Measurements from ENCODE around the gene DPF3. TPM values are rescaled to one million over a fixed set of nuclear protein-coding genes. Genes with fewer than 3 reads are reported as not detected.

Gene DPF3
- total RNA-seq, 1 experiment from 2014 or later: 0.31 TPM

- H3K27ac Mint-ChIP-seq: no peak overlapping the region
- H3K4me3 Mint-ChIP-seq: no peak overlapping the region
- H3K9me3 Mint-ChIP-seq: peaks cover 35% of the 10 kb centered on the region
- peaks cover 5% of the 10 kb centered on the region; the same call in 1 of the 2 replicates for H3K27me3 Mint-ChIP-seq (ENCODE audit: low read depth)
- DNase-seq (ENCODE audit: low spot score) (no peak), ATAC-seq (no peak)
- 0 out of 2 replicates have a peak, but pooled peaks cover 7% of the 10 kb centered on the region for H3K36me3 Mint-ChIP-seq
- ChIA-PET CTCF (no interaction called here), POLR2A (no interaction called here)
- TF ChIP-seq SMAD3 (CRISPR knock-in tag; IDR thresholded peaks at IDR 0.05; ENCODE audit: borderline replicate concordance): no peak
- TF ChIP-seq SOX15 (CRISPR knock-in tag; IDR thresholded peaks at IDR 0.05): no peak
- TF ChIP-seq, protein P1, sequence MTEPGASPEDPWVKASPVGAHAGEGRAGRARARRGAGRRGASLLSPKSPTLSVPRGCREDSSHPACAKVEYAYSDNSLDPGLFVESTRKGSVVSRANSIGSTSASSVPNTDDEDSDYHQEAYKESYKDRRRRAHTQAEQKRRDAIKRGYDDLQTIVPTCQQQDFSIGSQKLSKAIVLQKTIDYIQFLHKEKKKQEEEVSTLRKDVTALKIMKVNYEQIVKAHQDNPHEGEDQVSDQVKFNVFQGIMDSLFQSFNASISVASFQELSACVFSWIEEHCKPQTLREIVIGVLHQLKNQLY (CRISPR knock-in tag; IDR thresholded peaks at IDR 0.05): no peak
- TF ChIP-seq TP53 (CRISPR knock-in tag; IDR thresholded peaks at IDR 0.05): no peak
- no peak for TF ChIP-seq CBFB (CRISPR knock-in tag; IDR thresholded peaks at IDR 0.05; ENCODE audit: low read depth)
- no peak for TF ChIP-seq MAX (CRISPR knock-in tag; IDR thresholded peaks at IDR 0.05)
- no peak for TF ChIP-seq MYBL2 (CRISPR knock-in tag; IDR thresholded peaks at IDR 0.05)
- TF ChIP-seq, protein P2, sequence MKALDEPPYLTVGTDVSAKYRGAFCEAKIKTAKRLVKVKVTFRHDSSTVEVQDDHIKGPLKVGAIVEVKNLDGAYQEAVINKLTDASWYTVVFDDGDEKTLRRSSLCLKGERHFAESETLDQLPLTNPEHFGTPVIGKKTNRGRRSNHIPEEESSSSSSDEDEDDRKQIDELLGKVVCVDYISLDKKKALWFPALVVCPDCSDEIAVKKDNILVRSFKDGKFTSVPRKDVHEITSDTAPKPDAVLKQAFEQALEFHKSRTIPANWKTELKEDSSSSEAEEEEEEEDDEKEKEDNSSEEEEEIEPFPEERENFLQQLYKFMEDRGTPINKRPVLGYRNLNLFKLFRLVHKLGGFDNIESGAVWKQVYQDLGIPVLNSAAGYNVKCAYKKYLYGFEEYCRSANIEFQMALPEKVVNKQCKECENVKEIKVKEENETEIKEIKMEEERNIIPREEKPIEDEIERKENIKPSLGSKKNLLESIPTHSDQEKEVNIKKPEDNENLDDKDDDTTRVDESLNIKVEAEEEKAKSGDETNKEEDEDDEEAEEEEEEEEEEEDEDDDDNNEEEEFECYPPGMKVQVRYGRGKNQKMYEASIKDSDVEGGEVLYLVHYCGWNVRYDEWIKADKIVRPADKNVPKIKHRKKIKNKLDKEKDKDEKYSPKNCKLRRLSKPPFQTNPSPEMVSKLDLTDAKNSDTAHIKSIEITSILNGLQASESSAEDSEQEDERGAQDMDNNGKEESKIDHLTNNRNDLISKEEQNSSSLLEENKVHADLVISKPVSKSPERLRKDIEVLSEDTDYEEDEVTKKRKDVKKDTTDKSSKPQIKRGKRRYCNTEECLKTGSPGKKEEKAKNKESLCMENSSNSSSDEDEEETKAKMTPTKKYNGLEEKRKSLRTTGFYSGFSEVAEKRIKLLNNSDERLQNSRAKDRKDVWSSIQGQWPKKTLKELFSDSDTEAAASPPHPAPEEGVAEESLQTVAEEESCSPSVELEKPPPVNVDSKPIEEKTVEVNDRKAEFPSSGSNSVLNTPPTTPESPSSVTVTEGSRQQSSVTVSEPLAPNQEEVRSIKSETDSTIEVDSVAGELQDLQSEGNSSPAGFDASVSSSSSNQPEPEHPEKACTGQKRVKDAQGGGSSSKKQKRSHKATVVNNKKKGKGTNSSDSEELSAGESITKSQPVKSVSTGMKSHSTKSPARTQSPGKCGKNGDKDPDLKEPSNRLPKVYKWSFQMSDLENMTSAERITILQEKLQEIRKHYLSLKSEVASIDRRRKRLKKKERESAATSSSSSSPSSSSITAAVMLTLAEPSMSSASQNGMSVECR (CRISPR knock-in tag; IDR thresholded peaks at IDR 0.05; ENCODE audit: borderline replicate concordance): no peak
- TF ChIP-seq, protein P3, sequence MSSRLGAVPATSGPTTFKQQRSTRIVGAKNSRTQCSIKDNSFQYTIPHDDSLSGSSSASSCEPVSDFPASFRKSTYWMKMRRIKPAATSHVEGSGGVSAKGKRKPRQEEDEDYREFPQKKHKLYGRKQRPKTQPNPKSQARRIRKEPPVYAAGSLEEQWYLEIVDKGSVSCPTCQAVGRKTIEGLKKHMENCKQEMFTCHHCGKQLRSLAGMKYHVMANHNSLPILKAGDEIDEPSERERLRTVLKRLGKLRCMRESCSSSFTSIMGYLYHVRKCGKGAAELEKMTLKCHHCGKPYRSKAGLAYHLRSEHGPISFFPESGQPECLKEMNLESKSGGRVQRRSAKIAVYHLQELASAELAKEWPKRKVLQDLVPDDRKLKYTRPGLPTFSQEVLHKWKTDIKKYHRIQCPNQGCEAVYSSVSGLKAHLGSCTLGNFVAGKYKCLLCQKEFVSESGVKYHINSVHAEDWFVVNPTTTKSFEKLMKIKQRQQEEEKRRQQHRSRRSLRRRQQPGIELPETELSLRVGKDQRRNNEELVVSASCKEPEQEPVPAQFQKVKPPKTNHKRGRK (CRISPR knock-in tag; IDR thresholded peaks at IDR 0.05; ENCODE audit: borderline replicate concordance): no peak
- TF ChIP-seq E2F5 (CRISPR knock-in tag; IDR thresholded peaks at IDR 0.05): no peak
- no peak for TF ChIP-seq SMAD4 (CRISPR knock-in tag; IDR thresholded peaks at IDR 0.05)
- H3K4me1 Mint-ChIP-seq: no peaks in the 10 kb centered on the region
Observed at GRCh38 chr14:72638021-72638420, 255.9 kb downstream of the DPF3 start.

GRCh38 chr14:72636871-72637270 lies 257.0 kb downstream of the DPF3 start:
- Mint-ChIP-seq H3K4me3 (no peak overlapping the region), H3K4me1 (no peaks in the 10 kb centered on the region), H3K27me3 (ENCODE audit: low read depth) (peaks cover 5% of the 10 kb centered on the region; the same call in 1 of the 2 replicates), H3K36me3 (0 out of 2 replicates have a peak, but pooled peaks cover 7% of the 10 kb centered on the region), H3K9me3 (peaks cover 28% of the 10 kb centered on the region), H3K27ac (no peak overlapping the region)
- no peak for ATAC-seq
- CTCF ChIA-PET: no interaction called here
- POLR2A ChIA-PET: interaction anchor here (0.6 kb wide), 1 partner anchor 100 kb away, joined by 3 read pairs; no protein-coding TSS in a partner anchor
- no peak for DNase-seq (ENCODE audit: low spot score)
- no peak for TF ChIP-seq ATF6 (CRISPR knock-in tag; IDR thresholded peaks at IDR 0.05)
- no peak for TF ChIP-seq MXD4 (CRISPR knock-in tag; IDR thresholded peaks at IDR 0.05; ENCODE audit: borderline replicate concordance)
- TF ChIP-seq ZNF219 (CRISPR knock-in tag; IDR thresholded peaks at IDR 0.05; ENCODE audit: borderline replicate concordance): no peak
- TF ChIP-seq, protein P4, sequence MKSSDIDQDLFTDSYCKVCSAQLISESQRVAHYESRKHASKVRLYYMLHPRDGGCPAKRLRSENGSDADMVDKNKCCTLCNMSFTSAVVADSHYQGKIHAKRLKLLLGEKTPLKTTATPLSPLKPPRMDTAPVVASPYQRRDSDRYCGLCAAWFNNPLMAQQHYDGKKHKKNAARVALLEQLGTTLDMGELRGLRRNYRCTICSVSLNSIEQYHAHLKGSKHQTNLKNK (CRISPR knock-in tag; IDR thresholded peaks at IDR 0.05): no peak
- TF ChIP-seq FOXK1 (CRISPR knock-in tag; IDR thresholded peaks at IDR 0.05): no peak
- no peak for TF ChIP-seq CBFB (CRISPR knock-in tag; IDR thresholded peaks at IDR 0.05; ENCODE audit: low read depth)
- TF ChIP-seq, protein P5, sequence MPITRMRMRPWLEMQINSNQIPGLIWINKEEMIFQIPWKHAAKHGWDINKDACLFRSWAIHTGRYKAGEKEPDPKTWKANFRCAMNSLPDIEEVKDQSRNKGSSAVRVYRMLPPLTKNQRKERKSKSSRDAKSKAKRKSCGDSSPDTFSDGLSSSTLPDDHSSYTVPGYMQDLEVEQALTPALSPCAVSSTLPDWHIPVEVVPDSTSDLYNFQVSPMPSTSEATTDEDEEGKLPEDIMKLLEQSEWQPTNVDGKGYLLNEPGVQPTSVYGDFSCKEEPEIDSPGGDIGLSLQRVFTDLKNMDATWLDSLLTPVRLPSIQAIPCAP (CRISPR knock-in tag; IDR thresholded peaks at IDR 0.05): no peak
- TF ChIP-seq PRRX2 (CRISPR knock-in tag; IDR thresholded peaks at IDR 0.05): no peak
- TF ChIP-seq CTCF (IDR thresholded peaks at IDR 0.05): no peak
- TF ChIP-seq KAT7 (CRISPR knock-in tag; IDR thresholded peaks at IDR 0.05; ENCODE audit: borderline replicate concordance): no peak
- TF ChIP-seq, protein P3 (CRISPR knock-in tag; IDR thresholded peaks at IDR 0.05; ENCODE audit: borderline replicate concordance): no peak
